SW480 (cell line): ENCODE data around the gene PTPN3.

ENCODE experiments used
- DNase-seq: peaks from one replicate; pipeline ENCODE4 v3.0.0-alpha.2; 2016; ENCODE audit warnings: low spot score

PTPN3 gene

DNA sequence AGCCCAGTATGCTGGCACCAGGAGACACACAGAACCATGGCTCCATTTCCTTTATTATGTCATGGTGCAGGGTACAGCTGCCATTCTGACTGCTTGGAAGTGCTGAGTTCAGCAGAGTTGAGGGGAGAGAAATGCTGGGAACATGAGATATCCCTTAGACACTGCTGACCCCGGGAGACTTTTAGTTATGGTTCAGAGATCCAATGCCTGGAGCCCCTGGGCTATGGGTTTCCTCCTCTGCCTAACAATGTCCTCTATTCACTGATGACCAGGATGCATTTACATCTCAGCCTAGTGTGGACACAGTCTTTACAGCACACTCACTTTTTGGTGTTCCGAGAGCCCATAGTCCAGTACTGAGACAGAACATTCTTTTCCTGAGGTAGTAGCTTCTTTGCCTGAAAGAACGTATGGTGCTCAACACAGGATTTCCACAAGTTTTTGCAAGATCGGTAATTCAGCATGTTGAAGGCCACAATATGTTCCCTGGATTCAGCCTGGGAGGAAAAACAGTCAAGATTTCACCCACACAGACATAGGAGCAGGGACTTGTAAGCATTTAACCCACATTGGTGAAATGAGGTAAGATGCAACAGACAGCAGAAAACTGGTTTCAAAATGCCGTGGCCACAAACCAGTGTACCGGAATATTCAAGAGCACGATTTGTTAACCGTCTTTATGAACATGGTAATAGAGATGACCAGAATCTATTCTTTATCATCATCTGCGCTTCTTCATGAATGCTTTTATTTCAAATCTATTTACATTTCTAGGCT is 71.3 kb downstream of the PTPN3 start:
- DNase-seq = no peak

- no peak for DNase-seq
Observed at GRCh38 chr9:109424618-109425017, 73.5 kb downstream of the PTPN3 start.

DNA sequence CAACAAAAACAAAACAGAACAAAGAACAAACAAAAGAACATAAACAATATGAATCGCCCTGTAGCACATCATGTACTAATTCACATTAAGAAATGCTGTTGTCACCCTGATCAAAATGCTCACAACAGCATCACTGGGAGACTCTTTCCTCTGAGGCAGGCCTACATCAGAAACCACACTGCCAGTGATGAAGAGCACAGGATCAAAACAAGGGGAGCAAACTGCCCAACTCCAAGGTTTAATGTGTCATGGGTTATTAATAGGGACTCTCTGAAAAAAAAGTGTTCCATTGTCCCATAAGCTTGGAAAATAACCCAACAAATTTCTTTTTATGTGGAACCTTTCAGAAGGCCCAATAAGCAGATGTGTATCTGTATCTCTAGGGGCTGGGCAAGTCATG is 74.2 kb downstream of the PTPN3 start:
- DNase-seq = no peak

DNA sequence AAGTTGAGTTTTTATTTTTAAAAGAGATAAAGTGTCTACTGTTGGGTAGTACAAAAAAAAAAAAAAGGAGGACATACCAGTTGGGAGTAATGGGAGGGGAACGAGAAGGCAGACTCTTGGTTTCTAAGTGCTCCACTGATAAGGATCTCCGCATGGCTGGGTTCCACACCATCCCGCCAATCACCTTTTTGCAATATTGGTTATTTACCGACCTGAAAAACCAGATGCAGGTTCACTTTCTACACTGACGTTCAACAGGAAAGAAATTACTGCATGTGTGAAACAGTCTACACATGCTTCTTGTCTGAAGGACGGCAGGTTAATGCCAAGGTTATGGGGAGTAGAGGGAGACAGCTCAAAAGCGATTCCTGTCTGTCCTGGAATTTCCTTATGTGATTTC is 75.5 kb downstream of the PTPN3 start:
- DNase-seq = no peak

DNA sequence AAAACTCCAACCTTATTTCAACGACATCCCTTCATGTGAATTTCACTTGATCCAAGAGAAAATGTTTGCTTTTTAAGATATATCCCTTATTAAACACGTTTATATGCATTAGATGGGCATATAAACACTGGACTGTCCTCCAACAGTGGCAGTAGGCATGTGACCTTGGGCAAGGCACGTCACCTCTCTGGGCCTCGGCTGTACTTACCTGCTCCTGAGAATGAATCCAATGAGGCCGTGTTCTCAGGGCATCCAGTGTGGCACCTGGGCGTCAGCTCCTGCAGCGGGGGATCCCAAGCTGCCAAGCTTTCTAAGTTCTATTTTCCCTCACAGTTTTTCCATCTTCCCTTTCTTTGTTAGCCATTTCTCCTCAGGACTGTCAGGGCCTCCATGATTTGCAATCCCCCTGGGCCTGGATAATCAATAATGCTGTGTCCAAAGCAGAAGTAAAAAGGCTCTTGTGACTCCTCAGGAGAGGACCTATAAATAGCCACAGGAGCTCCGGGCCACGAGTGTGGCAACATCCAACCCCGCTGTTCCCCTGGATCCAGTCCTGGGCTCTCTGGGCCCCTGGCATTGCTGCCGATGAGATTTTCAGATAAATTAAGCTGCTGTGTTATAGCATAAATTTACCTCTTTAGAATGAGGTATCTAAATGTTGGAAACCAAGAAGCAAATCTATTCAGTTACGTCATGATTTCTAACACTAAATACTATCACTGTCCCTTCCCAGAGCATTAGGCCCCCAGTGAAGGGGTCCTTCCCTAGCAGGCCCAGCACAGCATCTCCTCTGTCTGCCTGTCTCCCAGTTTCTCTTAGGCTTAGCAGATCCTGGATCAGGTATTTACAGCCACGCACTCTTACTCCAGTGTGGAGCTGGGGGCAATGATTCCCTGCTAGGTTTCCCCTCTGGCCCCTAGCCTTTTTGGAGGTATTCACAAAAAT is 76.8 kb downstream of the PTPN3 start:
- no peak for DNase-seq

DNA sequence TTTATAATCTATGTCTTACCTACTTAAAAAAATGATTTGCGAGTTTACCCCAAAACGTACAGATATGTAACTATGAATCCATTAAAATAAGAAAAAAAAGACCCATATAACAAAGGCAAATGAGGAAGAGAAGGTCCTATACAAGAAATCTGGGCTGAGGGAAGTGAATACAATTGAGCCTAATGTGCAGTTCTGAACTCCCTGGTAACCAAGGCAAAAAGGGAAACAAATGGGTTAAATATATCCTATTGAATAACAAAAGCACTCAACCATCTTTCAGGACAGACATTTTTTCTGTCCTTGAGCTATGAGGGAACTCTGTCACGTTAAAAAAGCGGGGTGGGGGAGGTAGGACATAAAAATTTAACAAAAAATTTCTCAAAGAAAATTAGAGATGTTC is 78.6 kb downstream of the PTPN3 start:
- DNase-seq = no peak

GRCh38 chr9:109418827-109419226 is 79.3 kb downstream of the PTPN3 start:
- DNase-seq = no peak

GRCh38 chr9:109417585-109418544 is 80.2 kb downstream of the PTPN3 start:
- DNase-seq = no peak

GRCh38 chr9:109417054-109417453 is 81.1 kb downstream of the PTPN3 start:
- no peak for DNase-seq

DNA sequence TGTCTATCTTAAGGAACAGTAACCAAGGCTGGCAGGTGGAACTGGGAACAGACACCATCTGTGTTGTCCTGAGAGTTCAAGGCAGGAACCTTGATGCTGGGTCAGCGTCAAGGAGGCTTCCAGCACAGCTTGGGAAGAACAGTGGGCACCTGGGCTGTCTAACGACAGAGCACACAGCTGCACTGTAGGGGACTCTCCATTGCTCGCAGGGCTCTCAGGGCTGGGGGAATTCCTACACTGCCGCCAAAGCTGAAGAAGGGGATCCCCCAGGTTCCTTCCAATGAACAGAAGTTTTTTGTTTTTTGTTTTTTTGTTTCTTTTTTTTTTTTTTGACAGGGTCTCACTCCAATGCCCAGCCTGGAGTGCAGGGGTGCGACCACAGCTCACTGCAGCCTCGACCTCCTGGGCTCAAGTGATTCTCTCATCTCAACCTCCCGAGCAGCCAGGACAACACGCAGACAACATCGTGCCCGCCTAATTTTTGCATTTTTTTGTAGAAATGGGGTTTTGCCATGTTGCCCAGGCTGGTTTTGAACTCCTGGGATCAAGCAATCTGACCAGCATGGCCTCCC is 81.9 kb downstream of the PTPN3 start:
- no peak for DNase-seq

GRCh38 chr9:109414125-109414785 is 83.9 kb downstream of the PTPN3 start:
- DNase-seq = peak; percentile 63

DNA sequence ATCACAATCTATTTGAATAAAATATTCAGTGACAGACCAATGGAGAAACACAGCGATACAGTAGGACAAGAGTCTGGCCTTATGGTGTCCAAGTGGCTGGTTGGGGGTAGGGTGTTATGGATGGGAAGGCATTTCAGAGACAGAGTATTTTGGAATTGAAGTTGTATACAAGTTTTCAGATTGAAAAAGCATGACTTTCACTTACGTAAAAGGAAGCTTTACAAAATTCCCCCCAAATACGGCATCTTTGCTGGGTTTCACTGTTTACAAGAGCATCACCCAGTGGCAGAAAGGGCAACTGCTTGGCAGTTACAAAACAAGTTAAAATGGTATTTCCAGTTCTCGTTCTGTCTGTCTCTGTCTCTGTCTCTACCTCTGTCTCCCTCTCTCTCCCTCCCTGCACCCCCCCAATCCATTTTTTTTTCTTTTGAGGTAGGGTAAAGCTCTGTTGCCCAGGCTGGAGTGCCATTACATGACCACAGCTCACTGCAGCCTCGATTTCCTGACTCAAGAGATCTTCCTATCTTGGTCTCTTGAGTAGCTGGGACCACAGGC is 86.2 kb downstream of the PTPN3 start:
- DNase-seq = peak; percentile 7

GRCh38 chr9:109411069-109411761 is 86.9 kb downstream of the PTPN3 start:
- no peak for DNase-seq

- no peak for DNase-seq
Observed at GRCh38 chr9:109409773-109410397, 88.2 kb downstream of the PTPN3 start.

DNA sequence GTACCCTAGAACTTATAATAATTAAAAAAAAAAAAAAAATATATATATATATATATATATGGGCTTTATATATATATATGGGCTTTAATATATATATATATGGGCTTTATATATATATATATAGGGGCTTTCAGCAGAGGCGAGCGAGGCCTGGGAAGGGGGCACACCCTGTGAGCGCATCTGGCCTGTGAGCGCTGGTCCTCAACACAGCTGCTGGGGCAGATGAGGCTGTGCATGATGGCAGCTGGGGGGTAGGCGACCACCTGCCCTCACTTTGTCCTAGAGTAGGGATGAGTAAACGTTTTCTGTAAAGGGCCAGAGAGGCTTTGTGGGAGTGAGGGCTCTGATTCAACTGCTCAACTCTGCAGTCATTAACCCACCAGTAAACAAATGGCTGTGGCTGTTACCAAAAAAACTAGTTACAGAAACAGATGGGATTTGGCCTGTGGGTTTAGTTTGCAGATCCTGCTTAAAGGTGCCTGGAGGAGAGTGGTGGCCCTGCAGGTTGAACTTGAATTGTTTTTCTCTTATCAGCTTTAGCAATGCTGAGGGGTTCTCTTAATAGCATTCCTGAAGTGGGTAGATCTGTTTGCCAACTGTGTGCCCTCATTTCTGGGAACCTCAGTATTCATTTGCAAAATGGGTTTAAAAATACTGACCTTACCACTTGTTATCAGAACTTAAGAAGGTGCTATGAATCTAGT is 89.2 kb downstream of the PTPN3 start:
- DNase-seq = no peak

DNA sequence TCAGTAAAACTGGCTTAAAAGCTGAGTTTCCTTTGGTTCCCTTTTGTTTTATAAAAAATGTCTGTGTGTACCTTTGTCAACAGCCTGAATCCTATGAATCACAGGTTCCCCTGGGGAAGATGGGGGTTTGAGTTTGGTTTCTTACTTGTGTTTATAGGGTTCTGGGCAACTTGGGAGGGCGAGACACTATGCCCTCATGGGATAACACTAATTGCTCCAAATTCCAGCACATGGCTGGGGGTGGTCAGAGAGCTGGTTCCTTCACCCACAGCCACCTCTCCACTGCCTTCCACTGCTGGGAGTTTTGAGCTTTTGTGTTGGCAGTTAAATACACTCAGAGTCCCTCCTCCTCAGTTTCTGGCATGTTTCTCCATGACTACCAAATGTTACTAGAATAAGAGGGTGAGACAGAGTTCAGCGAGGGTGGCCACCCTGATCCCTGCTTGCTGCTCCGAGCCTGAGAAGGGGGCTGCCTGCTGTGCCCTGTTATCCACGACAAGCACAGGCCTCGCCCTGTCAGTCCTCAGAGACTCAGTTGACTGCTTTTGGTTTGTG is 94.3 kb downstream of the PTPN3 start:
- no peak for DNase-seq

GRCh38 chr9:109403116-109403515 is 95.0 kb downstream of the PTPN3 start:
- no peak for DNase-seq

DNA sequence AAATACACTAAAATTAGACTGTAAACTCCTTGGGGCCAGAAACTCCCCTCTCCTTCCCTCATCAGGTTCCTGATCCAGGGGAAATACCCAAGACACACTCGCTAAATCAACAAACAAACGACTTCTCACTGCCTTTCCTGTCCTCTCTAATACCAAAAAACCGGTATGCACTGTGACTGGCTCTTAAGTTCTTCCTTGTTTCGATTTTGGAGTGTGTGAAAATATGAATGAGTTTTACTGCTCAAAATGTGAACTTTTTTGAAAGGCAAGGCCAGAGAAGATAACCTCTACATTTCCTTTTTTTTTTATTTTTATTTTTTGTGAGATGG is 96.2 kb downstream of the PTPN3 start:
- DNase-seq = no peak
